Islet precursor cell (in vitro differentiated cells): ENCODE data around the gene RRAGA.
"Not testable (repeated sequence)": the region's sequence is repeated elsewhere in the genome, so short reads cannot be mapped to it uniquely, and the experiment has no call there.

Experiments
- DNase-seq: peaks from one replicate; pipeline ENCODE4 v3.0.0-alpha.2; 2018

Gene RRAGA

GRCh38 chr9:19087106-19088000 is 38.1 kb downstream of the RRAGA start:
- no peak for DNase-seq

GRCh38 chr9:19097431-19097830 is 48.2 kb downstream of the RRAGA start:
- DNase-seq: not testable (repeated sequence)
